ENCODE measurements around the gene CACFD1. TPM values are rescaled to one million over a fixed set of nuclear protein-coding genes. Genes with fewer than 3 reads are reported as not detected.

CACFD1 gene
- total RNA-seq, result 10 to 100 TPM in 2 of 4 donors, 1 to 10 TPM in 2; 7.0 to 28.3 (median 10.1) TPM

DNA sequence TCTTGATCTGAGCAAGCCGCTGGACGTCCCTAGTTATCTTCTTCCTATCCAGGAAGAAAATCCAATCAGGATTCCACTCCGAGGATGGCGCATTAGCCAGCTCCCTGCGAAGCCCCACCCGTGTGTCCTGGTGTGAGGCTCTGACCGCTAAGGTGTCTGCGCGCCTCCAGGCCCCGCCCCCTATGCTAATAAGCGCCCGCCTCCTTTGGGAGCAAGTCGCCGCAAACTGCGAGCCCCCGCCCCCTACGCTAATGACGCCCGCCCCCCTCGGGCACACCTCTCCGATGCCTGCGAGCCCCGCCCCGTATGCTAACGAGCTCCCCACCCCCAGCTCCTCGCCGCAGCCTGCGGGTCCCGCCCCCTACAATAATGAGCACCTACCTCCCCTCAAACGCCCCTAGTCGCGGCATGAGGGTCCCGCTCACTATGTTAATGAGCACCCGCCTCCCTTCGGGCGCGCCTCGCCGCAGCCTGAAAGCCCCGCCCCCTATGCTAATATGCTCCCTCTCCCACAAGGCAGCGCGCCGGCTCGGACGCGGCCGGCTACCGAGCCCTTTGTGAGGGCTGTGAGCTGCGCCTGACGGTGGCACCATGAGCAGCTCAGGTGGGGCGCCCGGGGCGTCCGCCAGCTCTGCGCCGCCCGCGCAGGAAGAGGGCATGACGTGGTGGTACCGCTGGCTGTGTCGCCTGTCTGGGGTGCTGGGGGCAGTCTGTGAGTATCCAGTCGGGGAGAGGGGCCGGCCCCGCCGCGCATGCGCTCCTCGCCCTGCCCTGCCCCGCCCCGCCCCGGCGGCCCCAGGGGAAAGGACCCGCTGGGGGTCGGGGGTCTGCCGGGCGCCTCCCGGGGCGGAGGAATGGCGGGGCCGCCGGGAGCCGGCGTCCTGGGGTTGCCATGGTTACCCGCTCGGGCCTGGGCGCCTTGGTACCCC, at the start of gene CACFD1:
Gene CACFD1 (plus strand): TSS at position 503 of the 929 bp plus-strand sequence. CDS start 89 bp downstream, at position 592.
- in situ Hi-C loops (cut with MboI; ENCODE audit: low sequenced_read_pairs in 4 of 4) (no loop called here), intact Hi-C loops (cut with DNase I; ENCODE audit: low total_unique reads) (loop anchor here (1.0 to 10.0 kb wide), 4 partner anchors 20 to 425 kb away; partner anchors contain the start of genes GTF3C5, REXO4 and SLC2A6)
- H3K36me3 ChIP-seq, result no peaks in the 10 kb centered on the region
- peak within 1 kb of the TSS; percentile 91 to 99 (median 92) for H3K27ac ChIP-seq
- H3K27me3 ChIP-seq, result no peaks in the 10 kb centered on the region
- DNase-seq (peak; percentile 96), ATAC-seq (peak; percentile 91 to 94)
- peak within 1 kb of the TSS; percentile 75 to 97 (median 79) for H3K4me3 ChIP-seq
- H3K4me1 ChIP-seq, result peaks cover 7 to 19% of the 10 kb centered on the region in 2 donors
- TF ChIP-seq, protein P1, sequence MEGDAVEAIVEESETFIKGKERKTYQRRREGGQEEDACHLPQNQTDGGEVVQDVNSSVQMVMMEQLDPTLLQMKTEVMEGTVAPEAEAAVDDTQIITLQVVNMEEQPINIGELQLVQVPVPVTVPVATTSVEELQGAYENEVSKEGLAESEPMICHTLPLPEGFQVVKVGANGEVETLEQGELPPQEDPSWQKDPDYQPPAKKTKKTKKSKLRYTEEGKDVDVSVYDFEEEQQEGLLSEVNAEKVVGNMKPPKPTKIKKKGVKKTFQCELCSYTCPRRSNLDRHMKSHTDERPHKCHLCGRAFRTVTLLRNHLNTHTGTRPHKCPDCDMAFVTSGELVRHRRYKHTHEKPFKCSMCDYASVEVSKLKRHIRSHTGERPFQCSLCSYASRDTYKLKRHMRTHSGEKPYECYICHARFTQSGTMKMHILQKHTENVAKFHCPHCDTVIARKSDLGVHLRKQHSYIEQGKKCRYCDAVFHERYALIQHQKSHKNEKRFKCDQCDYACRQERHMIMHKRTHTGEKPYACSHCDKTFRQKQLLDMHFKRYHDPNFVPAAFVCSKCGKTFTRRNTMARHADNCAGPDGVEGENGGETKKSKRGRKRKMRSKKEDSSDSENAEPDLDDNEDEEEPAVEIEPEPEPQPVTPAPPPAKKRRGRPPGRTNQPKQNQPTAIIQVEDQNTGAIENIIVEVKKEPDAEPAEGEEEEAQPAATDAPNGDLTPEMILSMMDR (IDR thresholded peaks at IDR 0.05 in 4 of 5, conservative IDR thresholded peaks at IDR 0.05 in 1 of 5), result no peak
- peak; percentile 45 to 72 for TF ChIP-seq POLR2A (IDR thresholded peaks at IDR 0.05)
- no peaks in the 10 kb centered on the region for H3K9me3 ChIP-seq

DNA sequence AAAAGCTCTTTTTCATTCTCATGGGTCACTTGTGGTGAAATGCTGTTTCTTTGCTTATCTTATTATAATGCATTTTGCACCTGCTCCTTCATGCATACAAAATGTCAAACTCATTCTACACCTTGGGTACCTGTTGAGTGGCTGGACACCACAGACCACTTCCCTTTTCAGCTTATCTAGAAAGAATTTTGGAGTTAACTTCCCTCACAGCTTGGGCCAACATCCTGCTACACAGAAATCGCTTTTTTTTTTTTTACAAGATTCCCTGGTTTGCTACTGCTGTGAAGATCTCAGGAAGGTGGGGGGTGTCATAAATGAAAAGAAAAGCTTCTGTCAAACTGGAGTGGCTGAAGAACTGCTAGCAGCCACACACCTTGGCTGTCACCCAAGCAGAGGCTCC, 44.6 kb upstream of the CACFD1 start:
- Histone ChIP-seq H3K27ac (no peak overlapping the region), H3K9me3 (no peaks in the 10 kb centered on the region), H3K4me1 (peaks cover 21 to 23% of the 10 kb centered on the region in 2 donors), H3K27me3 (no peaks in the 10 kb centered on the region), H3K4me3 (no peak overlapping the region), H3K36me3 (peaks cover 0 to 47% of the 10 kb centered on the region in 2 donors)
- ATAC-seq (no peak), DNase-seq (no peak)
- intact Hi-C loops (cut with DNase I; ENCODE audit: low total_unique reads), result loop anchor here (5.0 kb wide), 2 partner anchors 38 to 743 kb away; partner anchors contain the start of genes GTF3C4, STKLD1 and SURF4
- in situ Hi-C loops (cut with MboI; ENCODE audit: low sequenced_read_pairs in 4 of 4), result loop anchor here in 2 of 4 donors (10.0 kb wide), 1 partner anchor 70 kb away; no protein-coding TSS in a partner anchor
- TF ChIP-seq POLR2A (IDR thresholded peaks at IDR 0.05), result no peak
- TF ChIP-seq, protein P1 (IDR thresholded peaks at IDR 0.05 in 4 of 5, conservative IDR thresholded peaks at IDR 0.05 in 1 of 5), result no peak

DNA sequence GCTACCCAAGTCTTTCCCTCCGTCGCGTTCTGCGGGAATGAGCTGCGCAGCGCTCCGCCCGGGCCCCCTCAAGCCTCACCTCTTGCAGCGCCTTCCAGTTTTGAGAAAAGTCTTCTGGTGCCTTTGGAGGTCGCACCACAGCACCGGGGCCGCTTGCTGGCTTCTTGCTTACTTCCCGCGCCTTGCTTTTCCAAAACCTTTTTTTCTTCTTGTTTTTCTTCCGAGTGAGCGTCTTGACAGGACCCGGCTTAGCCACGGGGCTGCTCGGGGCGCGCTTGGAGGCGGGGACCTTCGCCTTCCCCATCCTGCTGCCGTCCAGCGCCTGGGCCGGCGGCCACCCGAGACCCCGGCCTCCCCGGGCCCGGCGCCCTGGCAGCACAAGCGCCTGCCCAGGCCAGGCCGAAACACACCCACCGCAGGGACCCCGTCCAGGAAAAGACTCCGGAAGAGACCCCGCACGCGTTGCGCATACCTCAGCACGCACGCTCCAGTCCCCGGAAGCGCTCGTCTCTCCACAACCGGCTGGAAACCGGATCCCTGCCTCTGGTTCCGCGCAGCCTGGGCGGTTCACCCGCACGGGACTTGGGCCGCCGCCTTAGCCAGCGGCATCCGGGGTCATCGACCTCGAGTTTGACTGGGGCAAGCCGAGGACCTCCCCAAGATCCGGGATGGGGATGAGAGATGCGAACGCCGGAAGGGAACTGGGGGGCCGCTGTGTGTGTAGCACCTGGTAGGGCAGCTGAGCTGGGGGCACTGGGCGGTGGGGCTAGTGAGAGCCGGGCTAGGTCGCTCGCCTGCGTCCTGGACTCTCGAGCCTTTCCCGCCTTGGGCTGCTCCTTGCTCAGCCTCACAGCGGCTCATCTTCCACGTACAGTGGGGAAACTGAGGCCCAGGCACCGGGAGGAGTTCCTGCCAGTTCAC, 42.0 kb upstream of the CACFD1 start, which contains the start of gene REXO4:
Gene REXO4 (minus strand): TSS at position 470 of the 921 bp plus-strand sequence. CDS start 166 bp downstream, at position 304.
- Histone ChIP-seq H3K4me3 (peak within 1 kb of the TSS; percentile 79 to 82 (median 82)), H3K27ac (peak within 1 kb of the TSS; percentile 74 to 86 (median 84)), H3K27me3 (no peaks in the 10 kb centered on the region), H3K4me1 (peaks cover 21 to 23% of the 10 kb centered on the region in 2 donors), H3K36me3 (peaks cover 0 to 21% of the 10 kb centered on the region in 2 donors), H3K9me3 (no peaks in the 10 kb centered on the region)
- ATAC-seq (peak; percentile 94 to 95), DNase-seq (peak; percentile 58 to 74)
- in situ Hi-C loops (cut with MboI; ENCODE audit: low sequenced_read_pairs in 4 of 4), result loop anchor here in 2 of 4 donors (10.0 kb wide), 1 partner anchor 67 kb away; no protein-coding TSS in a partner anchor
- intact Hi-C loops (cut with DNase I; ENCODE audit: low total_unique reads), result loop anchor here (1.0 to 5.0 kb wide), 4 partner anchors 40 to 746 kb away; partner anchors contain the start of genes GTF3C4, STKLD1, SURF4 and SURF6
- TF ChIP-seq POLR2A (IDR thresholded peaks at IDR 0.05), result peak; percentile 17 to 45
- TF ChIP-seq, protein P1 (IDR thresholded peaks at IDR 0.05 in 4 of 5, conservative IDR thresholded peaks at IDR 0.05 in 1 of 5), result peak in 1 of 5 experiments; percentile 7

DNA sequence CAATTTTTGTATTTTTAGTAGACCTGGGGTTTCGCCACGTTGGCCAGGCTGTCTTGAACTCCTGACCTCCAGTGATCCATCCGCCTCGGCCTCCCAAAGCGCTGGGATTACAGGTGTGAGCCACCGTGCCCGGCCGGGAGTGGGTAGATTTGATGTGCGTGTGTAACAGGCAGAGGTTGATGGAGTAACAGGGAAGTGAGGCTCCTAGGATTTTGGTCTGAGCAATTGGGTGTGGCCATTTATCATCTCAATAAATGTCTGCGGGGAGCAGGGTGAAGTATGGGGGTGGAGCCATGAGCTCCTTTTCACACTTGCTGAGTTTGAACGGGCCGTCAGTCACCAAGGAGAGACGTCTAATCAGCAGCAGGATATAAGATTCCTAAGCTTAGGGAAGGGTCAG, 40.8 kb upstream of the CACFD1 start:
- intact Hi-C loops (cut with DNase I; ENCODE audit: low total_unique reads), result loop anchor here (2.0 to 5.0 kb wide), 3 partner anchors 42 to 747 kb away; partner anchors contain the start of genes GTF3C4, STKLD1 and SURF4
- H3K27ac ChIP-seq, result peak overlapping the region in 1 of 4 donors; percentile 85
- H3K4me3 ChIP-seq, result peak overlapping the region in 2 of 4 donors; percentile 82
- in situ Hi-C loops (cut with MboI; ENCODE audit: low sequenced_read_pairs in 4 of 4), result loop anchor here in 2 of 4 donors (10.0 kb wide), 1 partner anchor 66 kb away; no protein-coding TSS in a partner anchor
- no peak for ATAC-seq
- H3K9me3 ChIP-seq, result no peaks in the 10 kb centered on the region
- no peaks in the 10 kb centered on the region for H3K27me3 ChIP-seq
- TF ChIP-seq, protein P1 (IDR thresholded peaks at IDR 0.05 in 4 of 5, conservative IDR thresholded peaks at IDR 0.05 in 1 of 5), result no peak
- TF ChIP-seq POLR2A (IDR thresholded peaks at IDR 0.05), result no peak
- H3K4me1 ChIP-seq, result peaks cover 21 to 23% of the 10 kb centered on the region in 2 donors
- H3K36me3 ChIP-seq, result peaks cover 0 to 11% of the 10 kb centered on the region in 2 donors
- no peak for DNase-seq
